ENCODE data around the gene DIAPH3. TPM values are rescaled to one million over a fixed set of nuclear protein-coding genes. Genes with fewer than 3 reads are reported as not detected.

Gene DIAPH3
- total RNA-seq, 1 donor from 2014 or later: 24.1 TPM

DNA sequence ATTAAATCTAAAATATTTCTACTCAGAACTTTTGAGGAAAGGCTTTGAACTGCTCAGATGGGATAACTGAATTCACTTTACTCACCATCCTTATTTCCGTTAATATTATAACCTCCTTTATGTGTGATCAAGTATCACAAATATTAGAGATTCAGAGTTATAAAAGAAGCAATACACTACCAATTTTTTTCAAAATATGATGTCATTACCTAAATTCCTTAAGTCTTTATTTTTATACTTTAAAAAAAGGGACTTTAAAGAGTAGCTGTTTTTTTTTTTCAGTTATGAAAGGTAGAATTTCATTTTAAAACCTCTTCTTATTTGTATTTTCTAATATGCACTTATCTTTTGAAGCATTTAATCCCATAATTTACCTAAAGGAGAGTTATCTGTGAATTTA lies 239.5 kb downstream of the DIAPH3 start:
- TF ChIP-seq, protein P1, sequence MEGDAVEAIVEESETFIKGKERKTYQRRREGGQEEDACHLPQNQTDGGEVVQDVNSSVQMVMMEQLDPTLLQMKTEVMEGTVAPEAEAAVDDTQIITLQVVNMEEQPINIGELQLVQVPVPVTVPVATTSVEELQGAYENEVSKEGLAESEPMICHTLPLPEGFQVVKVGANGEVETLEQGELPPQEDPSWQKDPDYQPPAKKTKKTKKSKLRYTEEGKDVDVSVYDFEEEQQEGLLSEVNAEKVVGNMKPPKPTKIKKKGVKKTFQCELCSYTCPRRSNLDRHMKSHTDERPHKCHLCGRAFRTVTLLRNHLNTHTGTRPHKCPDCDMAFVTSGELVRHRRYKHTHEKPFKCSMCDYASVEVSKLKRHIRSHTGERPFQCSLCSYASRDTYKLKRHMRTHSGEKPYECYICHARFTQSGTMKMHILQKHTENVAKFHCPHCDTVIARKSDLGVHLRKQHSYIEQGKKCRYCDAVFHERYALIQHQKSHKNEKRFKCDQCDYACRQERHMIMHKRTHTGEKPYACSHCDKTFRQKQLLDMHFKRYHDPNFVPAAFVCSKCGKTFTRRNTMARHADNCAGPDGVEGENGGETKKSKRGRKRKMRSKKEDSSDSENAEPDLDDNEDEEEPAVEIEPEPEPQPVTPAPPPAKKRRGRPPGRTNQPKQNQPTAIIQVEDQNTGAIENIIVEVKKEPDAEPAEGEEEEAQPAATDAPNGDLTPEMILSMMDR (IDR thresholded peaks at IDR 0.05): no peak
- H3K36me3 Mint-ChIP-seq (ENCODE audit: low read depth): peaks cover 14% of the 10 kb centered on the region
- no peak for DNase-seq (ENCODE audit: low spot score)
- no peak overlapping the region for H3K4me3 Mint-ChIP-seq (ENCODE audit: unreplicated experiment)
- peaks cover 4% of the 10 kb centered on the region for H3K4me1 Mint-ChIP-seq (ENCODE audit: low read depth)
- no peak overlapping the region for H3K27ac Mint-ChIP-seq (ENCODE audit: unreplicated experiment)
- H3K9me3 Mint-ChIP-seq (ENCODE audit: low read depth): peaks cover 19% of the 10 kb centered on the region
- no peaks in the 10 kb centered on the region for H3K27me3 Mint-ChIP-seq (ENCODE audit: low read depth)

DNA sequence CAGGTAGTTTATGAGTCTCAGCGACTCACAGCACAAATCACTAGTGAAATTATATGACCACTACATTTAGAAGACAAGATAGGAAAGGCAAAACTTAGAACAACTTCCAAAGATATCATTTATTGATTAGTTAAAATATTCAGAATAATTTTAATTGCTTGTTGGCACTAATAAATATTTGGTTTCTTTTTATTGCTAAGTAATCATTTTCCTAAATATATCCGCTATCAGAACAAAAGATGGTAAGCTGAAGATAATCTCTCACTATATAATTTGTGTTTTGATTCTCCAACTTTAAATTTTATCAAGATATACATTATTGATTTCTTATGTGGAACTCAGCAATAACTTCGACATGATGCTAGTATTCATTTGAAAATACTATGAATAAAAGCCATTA lies 248.5 kb downstream of the DIAPH3 start:
- DNase-seq (ENCODE audit: low spot score): no peak
- peaks cover 16% of the 10 kb centered on the region for H3K4me1 Mint-ChIP-seq (ENCODE audit: low read depth)
- H3K27me3 Mint-ChIP-seq (ENCODE audit: low read depth): no peaks in the 10 kb centered on the region
- H3K4me3 Mint-ChIP-seq (ENCODE audit: unreplicated experiment): no peak overlapping the region
- H3K27ac Mint-ChIP-seq (ENCODE audit: unreplicated experiment): no peak overlapping the region
- peaks cover 4% of the 10 kb centered on the region for H3K36me3 Mint-ChIP-seq (ENCODE audit: low read depth)
- no peaks in the 10 kb centered on the region for H3K9me3 Mint-ChIP-seq (ENCODE audit: low read depth)
- TF ChIP-seq, protein P1 (IDR thresholded peaks at IDR 0.05): no peak

DNA sequence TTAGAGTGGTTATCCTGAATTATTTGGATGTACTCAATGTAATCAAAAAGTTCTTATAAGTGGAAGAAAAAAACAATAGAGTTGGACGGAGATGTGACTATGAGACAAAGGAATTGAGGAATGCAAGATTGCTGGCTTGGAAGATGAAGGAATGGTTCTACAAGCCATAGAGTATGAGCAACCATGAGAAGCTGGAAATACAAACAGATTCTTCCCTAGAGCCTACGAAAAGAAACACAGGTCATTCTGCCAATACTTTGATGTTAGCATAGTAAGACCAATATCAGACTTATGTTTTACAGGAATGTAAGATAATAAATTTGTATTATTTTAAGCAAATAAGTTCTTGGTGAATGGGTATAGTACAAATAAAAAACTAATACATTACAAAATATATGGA lies 249.2 kb downstream of the DIAPH3 start:
- H3K27ac Mint-ChIP-seq (ENCODE audit: unreplicated experiment): no peak overlapping the region
- peaks cover 16% of the 10 kb centered on the region for H3K4me1 Mint-ChIP-seq (ENCODE audit: low read depth)
- no peaks in the 10 kb centered on the region for H3K27me3 Mint-ChIP-seq (ENCODE audit: low read depth)
- TF ChIP-seq, protein P1 (IDR thresholded peaks at IDR 0.05): no peak
- DNase-seq (ENCODE audit: low spot score): no peak
- H3K4me3 Mint-ChIP-seq (ENCODE audit: unreplicated experiment): no peak overlapping the region
- H3K36me3 Mint-ChIP-seq (ENCODE audit: low read depth): peaks cover 6% of the 10 kb centered on the region
- no peaks in the 10 kb centered on the region for H3K9me3 Mint-ChIP-seq (ENCODE audit: low read depth)

DNA sequence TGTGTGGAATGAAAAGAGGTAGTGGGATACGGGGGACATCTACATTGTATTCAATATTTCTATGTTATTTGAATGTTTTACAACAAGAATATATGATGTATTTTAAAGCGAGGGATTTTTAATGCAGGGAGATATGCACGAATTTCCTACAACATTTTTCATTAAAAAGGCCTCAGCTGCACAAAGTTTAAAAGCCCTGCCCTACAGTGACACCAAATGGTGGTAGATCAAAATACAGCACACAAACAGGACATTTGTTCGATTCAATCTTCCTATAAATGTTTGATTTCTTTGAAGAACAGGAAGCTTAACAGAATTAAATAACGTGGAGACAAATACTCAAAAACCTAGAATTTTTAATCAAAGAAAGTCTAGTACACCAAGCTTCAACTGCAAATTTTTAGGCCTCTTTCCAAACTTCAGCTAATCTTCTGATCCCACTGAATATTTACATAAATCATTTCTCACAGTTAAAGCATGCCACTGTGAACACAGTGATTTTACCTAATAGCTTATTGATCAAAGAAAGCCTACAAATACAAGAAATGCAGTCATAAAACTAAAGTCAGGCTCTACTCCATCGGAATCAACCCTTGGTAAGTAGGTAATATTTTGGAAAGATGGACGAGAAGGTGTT lies 257.2 kb downstream of the DIAPH3 start:
- peaks cover 2% of the 10 kb centered on the region for H3K36me3 Mint-ChIP-seq (ENCODE audit: low read depth)
- H3K27ac Mint-ChIP-seq (ENCODE audit: unreplicated experiment): no peak overlapping the region
- DNase-seq (ENCODE audit: low spot score): no peak
- H3K27me3 Mint-ChIP-seq (ENCODE audit: low read depth): no peaks in the 10 kb centered on the region
- H3K9me3 Mint-ChIP-seq (ENCODE audit: low read depth): no peaks in the 10 kb centered on the region
- H3K4me1 Mint-ChIP-seq (ENCODE audit: low read depth): peaks cover 10% of the 10 kb centered on the region
- TF ChIP-seq, protein P1 (IDR thresholded peaks at IDR 0.05): peak; percentile 89
- no peak overlapping the region for H3K4me3 Mint-ChIP-seq (ENCODE audit: unreplicated experiment)

DNA sequence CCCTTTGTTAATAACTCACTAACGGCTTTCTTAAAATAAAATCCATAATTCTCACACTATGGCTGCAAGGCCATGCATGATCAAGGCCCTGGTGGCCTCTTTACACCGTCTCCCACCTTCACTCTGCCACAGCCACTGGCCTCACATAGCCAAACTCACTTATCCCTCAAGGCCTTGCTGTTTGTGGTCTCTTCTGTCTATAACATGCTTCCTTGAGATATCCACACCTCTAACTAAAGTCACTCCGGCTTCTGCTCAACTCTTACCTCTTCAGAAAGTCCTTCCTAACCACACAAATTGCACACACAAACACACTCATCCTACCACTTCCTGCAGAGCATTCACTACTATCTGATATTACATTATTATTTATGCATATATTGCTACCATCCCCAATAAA lies 262.5 kb downstream of the DIAPH3 start:
- H3K4me3 Mint-ChIP-seq (ENCODE audit: unreplicated experiment): no peak overlapping the region
- no peak overlapping the region for H3K27ac Mint-ChIP-seq (ENCODE audit: unreplicated experiment)
- no peaks in the 10 kb centered on the region for H3K27me3 Mint-ChIP-seq (ENCODE audit: low read depth)
- H3K36me3 Mint-ChIP-seq (ENCODE audit: low read depth): peaks cover 3% of the 10 kb centered on the region
- no peaks in the 10 kb centered on the region for H3K9me3 Mint-ChIP-seq (ENCODE audit: low read depth)
- DNase-seq (ENCODE audit: low spot score): no peak
- TF ChIP-seq, protein P1 (IDR thresholded peaks at IDR 0.05): no peak
- peaks cover 4% of the 10 kb centered on the region for H3K4me1 Mint-ChIP-seq (ENCODE audit: low read depth)

Data from chondrocyte (in vitro differentiated cells).